Gastrocnemius medialis (tissue), 4 donors: ENCODE measurements around the gene PFKFB4. TPM values are rescaled to one million over a fixed set of nuclear protein-coding genes. Genes with fewer than 3 reads are reported as not detected.
A peak's percentile ranks its signal among the peaks of the same experiment; 100 is the strongest.

ENCODE experiments used
- ATAC-seq, 2 donors: fragments of 150-250 bp; one replicate each; pipeline ENCODE4 v1.9.1; 2016
- DNase-seq, 2 donors: peaks; one replicate each; pipeline ENCODE4 v3.0.0-alpha.2; 2019
- H3K27ac ChIP-seq, 4 donors: fragments of 200-600 bp; sonication (generic); 1 replicate in 1 of 4; 2 replicates in 3 of 4; pipeline ENCODE4 v1.5.1; 2016 to 2018; ENCODE audit warnings: mild to moderate bottlenecking in 2 of 4, moderate library complexity in 1 of 4
- H3K27me3 ChIP-seq, 3 donors: fragments of 200-600 bp; sonication (generic) in 2 of 3; 1 replicate in 1 of 3; 2 replicates in 2 of 3; pipeline versions ENCODE4 v1.5.1 to v1.6.0; 2016 to 2019; ENCODE audit warnings: mild to moderate bottlenecking in 1 of 3, moderate library complexity in 1 of 3
- H3K36me3 ChIP-seq, 2 donors: fragments of 200-600 bp; sonication (generic) in 1 of 2; one replicate each; pipeline ENCODE4 v1.5.1; 2017 to 2018
- H3K4me1 ChIP-seq, 2 donors: fragments of 200-600 bp; sonication (generic) in 1 of 2; one replicate each; pipeline ENCODE4 v1.5.1; 2016 to 2017; ENCODE audit warnings: mild to moderate bottlenecking in 2 of 2
- H3K4me3 ChIP-seq, 4 donors: fragments of 200-600 bp; sonication (generic) in 3 of 4; 1 replicate in 1 of 4; 2 replicates in 3 of 4; pipeline ENCODE4 v1.5.1; 2016 to 2019; ENCODE audit warnings: mild to moderate bottlenecking in 2 of 4
- H3K9me3 ChIP-seq, 3 donors: fragments of 200-600 bp; sonication (generic) in 2 of 3; 1 replicate in 1 of 3; 2 replicates in 2 of 3; pipeline ENCODE4 v1.5.1; 2016 to 2019
- POLR2A ChIP-seq, 2 donors: fragments of 450-650 bp; IDR thresholded peaks; one replicate each; pipeline ENCODE4 v1.6.1; 2017; ENCODE audit warnings: antibody characterized with exemption in 2 of 2, mild to moderate bottlenecking in 2 of 2, moderate library complexity in 2 of 2
- in situ Hi-C, 4 donors: fragments of 200-750 bp; cut with MboI; loops; one replicate each; pipeline versions ENCODE4 v1.15.0 to v1.8.0; 2017; ENCODE audit warnings: low sequenced_read_pairs in 4 of 4
- intact Hi-C: fragments of 100-400 bp; cut with DNase I; formaldehyde crosslinking; loops from one replicate; pipeline ENCODE4 v1.15.1; 2023; ENCODE audit warnings: low total_unique reads
- total RNA-seq, 4 donors: library from RNA; depleted of rRNA; stranded (reverse); fragments of >200 nt; gene quantifications; one replicate each; pipeline versions ENCODE4 v1.1.0 to v1.2.3, GENCODE V29; 2016
- TF ChIP-seq, protein P1 (sequence below), 5 experiments: fragments of 450-650 bp in 3 of 5; fragments of 200-600 bp in 2 of 5; sonication (generic) in 2 of 5; IDR thresholded peaks in 4 of 5; conservative IDR thresholded peaks in 1 of 5; 1 replicate in 4 of 5; 2 replicates in 1 of 5; pipeline ENCODE4 v1.5.1; 2016 to 2019; ENCODE audit warnings: antibody characterized with exemption in 5 of 5, mild to moderate bottlenecking in 3 of 5, moderate library complexity in 3 of 5

Gene PFKFB4
- total RNA-seq, 4 donors from 2014 or later: 0.87 to 2.6 (median 1.7) TPM

DNA sequence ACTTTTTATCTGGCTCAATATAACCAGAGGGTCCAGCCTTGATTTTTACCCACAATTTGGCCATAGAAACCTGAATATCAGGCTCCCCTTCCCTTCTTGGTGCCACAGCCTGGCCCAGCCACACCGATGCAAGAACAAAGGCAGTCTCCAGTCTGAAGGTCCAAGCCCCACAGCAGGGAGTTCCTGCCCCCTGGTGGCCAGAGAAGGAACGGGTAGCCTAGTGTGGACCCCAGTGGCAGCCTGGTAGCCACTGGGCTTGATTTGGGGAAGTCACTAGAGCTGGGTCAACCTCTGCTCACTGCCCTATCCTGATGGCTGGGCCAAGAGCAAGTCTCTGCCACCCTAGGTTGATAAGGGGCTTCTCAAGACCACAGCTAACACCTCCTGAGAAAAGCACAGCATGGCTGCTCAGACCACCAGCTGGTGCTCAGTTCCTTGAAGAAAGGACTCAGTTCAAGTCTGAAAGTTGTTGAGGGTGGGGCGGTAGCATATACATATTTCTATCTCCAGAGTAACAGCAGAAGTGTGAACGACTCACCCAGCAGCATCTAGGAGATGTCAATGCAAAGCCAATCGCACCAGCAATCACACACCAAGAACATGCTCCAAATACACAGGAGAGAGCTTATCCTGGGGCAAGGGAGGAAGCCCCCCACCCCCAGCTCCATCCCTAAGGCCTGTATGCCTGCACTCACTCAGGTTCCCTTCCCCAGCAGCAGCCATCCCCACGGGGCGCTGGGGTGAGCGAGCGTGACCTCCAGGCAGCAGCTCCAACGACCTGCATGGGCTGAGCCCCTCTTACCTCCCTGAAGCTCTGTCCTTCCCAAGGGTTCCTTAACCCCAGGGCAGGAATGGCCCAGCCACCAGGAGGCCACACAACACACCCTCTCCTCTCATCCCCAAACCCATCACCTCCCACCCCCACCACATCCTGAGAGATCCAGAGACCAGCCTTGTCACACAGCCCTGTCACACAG lies 7.6 kb downstream of the PFKFB4 start:
- in situ Hi-C loops: loop anchor here in 3 of 4 donors (5.0 to 10.0 kb wide), 3 partner anchors 84 to 92 kb away; a partner anchor contains a TSS
- DNase-seq (peak; percentile 71 to 82), ATAC-seq (peak; percentile 93 to 96)
- no peaks in the 10 kb centered on the region for H3K36me3 ChIP-seq
- H3K4me1 ChIP-seq: peaks cover 0 to under 1% of the 10 kb centered on the region in 2 donors
- H3K4me3 ChIP-seq: no peak overlapping the region
- intact Hi-C loops: loop anchor here (1.0 to 5.0 kb wide), 2 partner anchors 84 to 147 kb away; no protein-coding TSS in a partner anchor
- no peak overlapping the region for H3K27ac ChIP-seq
- TF ChIP-seq POLR2A (IDR thresholded peaks at IDR 0.05): no peak
- TF ChIP-seq, protein P1, sequence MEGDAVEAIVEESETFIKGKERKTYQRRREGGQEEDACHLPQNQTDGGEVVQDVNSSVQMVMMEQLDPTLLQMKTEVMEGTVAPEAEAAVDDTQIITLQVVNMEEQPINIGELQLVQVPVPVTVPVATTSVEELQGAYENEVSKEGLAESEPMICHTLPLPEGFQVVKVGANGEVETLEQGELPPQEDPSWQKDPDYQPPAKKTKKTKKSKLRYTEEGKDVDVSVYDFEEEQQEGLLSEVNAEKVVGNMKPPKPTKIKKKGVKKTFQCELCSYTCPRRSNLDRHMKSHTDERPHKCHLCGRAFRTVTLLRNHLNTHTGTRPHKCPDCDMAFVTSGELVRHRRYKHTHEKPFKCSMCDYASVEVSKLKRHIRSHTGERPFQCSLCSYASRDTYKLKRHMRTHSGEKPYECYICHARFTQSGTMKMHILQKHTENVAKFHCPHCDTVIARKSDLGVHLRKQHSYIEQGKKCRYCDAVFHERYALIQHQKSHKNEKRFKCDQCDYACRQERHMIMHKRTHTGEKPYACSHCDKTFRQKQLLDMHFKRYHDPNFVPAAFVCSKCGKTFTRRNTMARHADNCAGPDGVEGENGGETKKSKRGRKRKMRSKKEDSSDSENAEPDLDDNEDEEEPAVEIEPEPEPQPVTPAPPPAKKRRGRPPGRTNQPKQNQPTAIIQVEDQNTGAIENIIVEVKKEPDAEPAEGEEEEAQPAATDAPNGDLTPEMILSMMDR (IDR thresholded peaks at IDR 0.05 in 4 of 5, conservative IDR thresholded peaks at IDR 0.05 in 1 of 5): peak; percentile 85 to 96 (median 96)
- no peaks in the 10 kb centered on the region for H3K27me3 ChIP-seq
- no peaks in the 10 kb centered on the region for H3K9me3 ChIP-seq

DNA sequence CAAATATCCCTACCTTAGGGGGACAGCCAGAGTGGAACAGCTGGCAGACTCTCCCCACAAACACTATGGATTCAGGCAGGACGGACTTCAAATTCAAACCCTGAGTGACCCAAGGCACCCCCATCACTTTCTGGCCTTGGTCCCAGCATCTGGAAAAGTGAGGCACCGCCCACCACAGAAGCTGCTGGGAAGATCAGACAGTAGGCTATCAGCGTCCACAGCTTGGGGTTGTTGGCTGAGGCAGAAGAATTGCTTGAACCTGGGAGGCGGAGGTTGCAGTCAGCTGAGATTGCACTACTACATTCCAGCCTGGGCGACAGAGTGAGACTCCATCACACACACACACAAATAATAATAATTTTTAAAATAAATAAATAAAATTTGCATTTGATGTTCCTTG lies 8.5 kb downstream of the PFKFB4 start:
- peaks cover 9% of the 10 kb centered on the region in 2 donors for H3K4me1 ChIP-seq
- no peak for ATAC-seq
- intact Hi-C loops: loop anchor here (1.0 to 5.0 kb wide), 2 partner anchors 83 to 146 kb away; no protein-coding TSS in a partner anchor
- H3K27ac ChIP-seq: no peak overlapping the region
- no peaks in the 10 kb centered on the region for H3K27me3 ChIP-seq
- TF ChIP-seq, protein P1 (IDR thresholded peaks at IDR 0.05 in 4 of 5, conservative IDR thresholded peaks at IDR 0.05 in 1 of 5): no peak
- TF ChIP-seq POLR2A (IDR thresholded peaks at IDR 0.05): no peak
- in situ Hi-C loops: loop anchor here in 3 of 4 donors (5.0 to 10.0 kb wide), 3 partner anchors 83 to 91 kb away; a partner anchor contains a TSS
- no peak overlapping the region for H3K4me3 ChIP-seq
- no peak for DNase-seq
- H3K36me3 ChIP-seq: no peaks in the 10 kb centered on the region
- no peaks in the 10 kb centered on the region for H3K9me3 ChIP-seq

DNA sequence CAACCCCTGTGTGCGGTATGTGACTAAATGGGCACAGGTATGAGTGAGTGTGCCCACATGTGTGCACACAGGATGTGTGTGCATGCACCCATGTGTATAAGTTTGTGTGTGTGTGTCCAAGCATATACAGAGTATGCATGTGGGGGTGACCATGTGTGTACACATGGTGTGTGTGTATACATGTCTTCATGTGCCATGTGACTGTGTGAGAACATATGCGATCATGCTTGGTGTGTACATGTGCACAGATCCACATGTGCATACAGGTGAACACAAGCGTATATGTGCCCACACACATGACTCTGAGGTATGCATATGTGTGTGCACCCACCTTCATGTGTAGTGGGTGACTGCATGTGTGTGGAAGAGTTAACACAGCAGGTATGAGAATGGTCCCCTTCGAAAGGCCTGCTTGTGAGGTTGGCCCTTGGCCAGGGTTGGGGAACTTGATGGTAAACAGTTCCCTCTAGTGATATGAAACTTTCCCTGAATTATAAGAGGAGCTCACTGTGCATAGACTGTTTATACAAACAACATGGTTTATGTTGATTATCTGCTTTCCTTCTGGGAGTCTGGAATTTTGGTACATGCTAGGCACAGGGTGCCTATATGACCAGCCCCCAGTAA lies 10.3 kb downstream of the PFKFB4 start:
- DNase-seq (no peak), ATAC-seq (no peak)
- intact Hi-C loops (loop anchor here (5.0 kb wide), 1 partner anchor 144 kb away; no protein-coding TSS in a partner anchor), in situ Hi-C loops (loop anchor here in 3 of 4 donors (5.0 to 10.0 kb wide), 3 partner anchors 82 to 89 kb away; a partner anchor contains a TSS)
- no peak overlapping the region for H3K27ac ChIP-seq
- no peaks in the 10 kb centered on the region for H3K27me3 ChIP-seq
- H3K36me3 ChIP-seq: no peaks in the 10 kb centered on the region
- no peak overlapping the region for H3K4me3 ChIP-seq
- H3K9me3 ChIP-seq: no peaks in the 10 kb centered on the region
- TF ChIP-seq POLR2A (IDR thresholded peaks at IDR 0.05): no peak
- TF ChIP-seq, protein P1 (IDR thresholded peaks at IDR 0.05 in 4 of 5, conservative IDR thresholded peaks at IDR 0.05 in 1 of 5): no peak
- peaks cover 15% of the 10 kb centered on the region in 2 donors for H3K4me1 ChIP-seq

DNA sequence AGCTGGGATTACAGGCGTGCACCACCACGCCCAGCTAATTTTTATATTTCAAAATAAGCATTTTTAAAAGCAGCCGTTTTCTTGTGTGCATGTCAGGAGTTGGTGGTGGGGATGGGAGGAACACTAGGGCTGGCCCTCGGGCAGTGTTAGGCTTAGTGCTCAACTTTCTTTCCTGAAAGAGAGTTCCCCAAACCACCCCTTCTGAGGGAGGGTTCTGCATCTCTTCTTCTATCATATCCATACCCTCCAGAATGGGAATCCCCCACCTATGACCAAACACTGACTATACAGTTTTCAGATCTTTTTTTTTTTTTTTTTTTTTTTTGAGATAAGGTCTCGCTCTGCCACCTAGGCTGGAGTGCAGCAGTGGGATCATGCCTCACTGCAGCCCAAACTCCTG lies 12.5 kb downstream of the PFKFB4 start:
- Histone ChIP-seq H3K27me3 (no peaks in the 10 kb centered on the region), H3K4me3 (no peak overlapping the region), H3K27ac (no peak overlapping the region), H3K9me3 (no peaks in the 10 kb centered on the region), H3K36me3 (no peaks in the 10 kb centered on the region), H3K4me1 (peaks cover 15% of the 10 kb centered on the region in 2 donors)
- no peak for DNase-seq
- in situ Hi-C loops (loop anchor here in 1 of 4 donors (10.0 kb wide), 1 partner anchor 79 kb away; a partner anchor contains a TSS), intact Hi-C loops (no loop called here)
- ATAC-seq: no peak
- no peak for TF ChIP-seq POLR2A (IDR thresholded peaks at IDR 0.05)
- TF ChIP-seq, protein P1 (IDR thresholded peaks at IDR 0.05 in 4 of 5, conservative IDR thresholded peaks at IDR 0.05 in 1 of 5): no peak
